K562 (cell line): ENCODE results near the gene SGTB. TPM values are rescaled to one million over a fixed set of nuclear protein-coding genes. Genes with fewer than 3 reads are reported as not detected.
A peak's percentile ranks its signal among the peaks of the same experiment; 100 is the strongest.

ENCODE experiments used
- CHD1 ChIP-seq: fragments of 200-600 bp; sonication (generic); IDR thresholded peaks from one replicate; pipeline ENCODE4 v1.6.1; 2012; ENCODE audit warnings: mild to moderate bottlenecking, moderate library complexity, low read length, inconsistent platforms
- HDAC2 ChIP-seq: fragments of 450-650 bp; IDR thresholded peaks from 2 replicates; pipeline ENCODE4 v1.6.1; 2016; ENCODE audit warnings: mild to moderate bottlenecking
- HNRNPUL1 ChIP-seq: fragments of 200-400 bp; formaldehyde crosslinking; IDR thresholded peaks from 2 replicates; pipeline ENCODE4 v1.6.1; 2017; ENCODE audit warnings: low read length
- JUND ChIP-seq, 2 experiments: IDR thresholded peaks; 2 replicates in 1 of 2; 3 replicates in 1 of 2; pipeline ENCODE4 v1.6.1; 2011; ENCODE audit warnings: borderline replicate concordance in 2 of 2, low read depth in 2 of 2, low read length in 2 of 2, improper control_type of control experiment in 1 of 2, missing biosample characterization in 1 of 2, missing genetic modification characterization in 1 of 2, missing genetic modification reagents in 1 of 2
- NFIC ChIP-seq: fragments of 450-650 bp; IDR thresholded peaks from 2 replicates; pipeline ENCODE4 v1.6.1; 2017; ENCODE audit warnings: mild to moderate bottlenecking, inconsistent platforms
- POLR2AphosphoS5 ChIP-seq: IDR thresholded peaks from 2 replicates; pipeline ENCODE4 v1.6.1; 2011; ENCODE audit warnings: mild to moderate bottlenecking, low read depth, low read length, moderate library complexity; ENCODE audit not compliant: control insufficient read depth, insufficient read depth
- SIRT6 ChIP-seq: IDR thresholded peaks from one replicate; pipeline ENCODE4 v1.6.1; 2012; ENCODE audit warnings: low read depth, mild to moderate bottlenecking, control low read depth, inconsistent platforms, low read length, moderate library complexity
- ZFP36 ChIP-seq: fragments of 150-350 bp; IDR thresholded peaks from 2 replicates; pipeline ENCODE4 v1.6.1; 2018; ENCODE audit warnings: low read length, low read depth; ENCODE audit not compliant: partially characterized antibody
- polyA plus RNA-seq, 8 experiments: library from polyadenylated mRNA; depleted of rRNA in 4 of 8; stranded (reverse) in 5 of 8; unstranded in 3 of 8; fragments of >200 nt; fragmentation: Nextera tagmentation in 2 of 8; fragmentation: Illumina TruSeq in 1 of 8; extraction: Ambion mirVana in 2 of 8; extraction: Trizol in 1 of 8; gene quantifications; 2 replicates each; pipeline versions ENCODE4 v1.2.1 to v1.2.3, GENCODE V29; 2011 to 2014; ENCODE audit warnings: inconsistent platforms in 1 of 8, missing spikeins in 1 of 8
- total RNA-seq, 7 experiments: library from RNA; depleted of rRNA in 6 of 7; stranded (reverse); fragments of >200 nt in 6 of 7; fragmentation: Illumina TruSeq in 2 of 7; extraction: Trizol in 2 of 7; gene quantifications; 2 replicates each; pipeline versions ENCODE4 v1.2.1 to v1.2.3, GENCODE V29; 2011 to 2021; ENCODE audit warnings: low replicate concordance in 1 of 7
- TF ChIP-seq, protein P1 (sequence below), 2 experiments: fragments of 450-650 bp; IDR thresholded peaks; 2 replicates each; pipeline ENCODE4 v1.6.1; 2018; ENCODE audit warnings: mild to moderate bottlenecking in 2 of 2, low read depth in 1 of 2; ENCODE audit not compliant: partially characterized antibody in 2 of 2
- TF ChIP-seq, protein P2 (sequence below): sonication (generic); formaldehyde crosslinking; IDR thresholded peaks from 2 replicates; pipeline ENCODE4 v1.8.0; 2022; ENCODE audit warnings: missing genetic modification reagents, mild to moderate bottlenecking, borderline replicate concordance
- TF ChIP-seq, protein P3 (sequence below): fragments of 250-450 bp; sonication (Bioruptor Pico); IDR thresholded peaks from 2 replicates; pipeline ENCODE4 v1.8.0; 2021; ENCODE audit warnings: moderate library complexity, mild to moderate bottlenecking, inconsistent platforms
- TF ChIP-seq, protein P4 (sequence below): sonication (generic); formaldehyde crosslinking; IDR thresholded peaks from 2 replicates; pipeline ENCODE4 v1.8.0; 2022; ENCODE audit warnings: mild to moderate bottlenecking, missing genetic modification reagents, borderline replicate concordance
- TF ChIP-seq, protein P5 (sequence below): fragments of 450-650 bp; IDR thresholded peaks from 2 replicates; pipeline ENCODE4 v1.6.1; 2016
- TF ChIP-seq, protein P6 (sequence below): sonication (generic); IDR thresholded peaks from 2 replicates; pipeline ENCODE4 v1.6.1; 2016

The SGTB gene
- total and polyA plus RNA-seq, 9 of the 15 experiments (the other 6 are each of a cell fraction or from before 2014, with no cell fraction given), result 1.3 to 8.4 (median 4.8) TPM

DNA sequence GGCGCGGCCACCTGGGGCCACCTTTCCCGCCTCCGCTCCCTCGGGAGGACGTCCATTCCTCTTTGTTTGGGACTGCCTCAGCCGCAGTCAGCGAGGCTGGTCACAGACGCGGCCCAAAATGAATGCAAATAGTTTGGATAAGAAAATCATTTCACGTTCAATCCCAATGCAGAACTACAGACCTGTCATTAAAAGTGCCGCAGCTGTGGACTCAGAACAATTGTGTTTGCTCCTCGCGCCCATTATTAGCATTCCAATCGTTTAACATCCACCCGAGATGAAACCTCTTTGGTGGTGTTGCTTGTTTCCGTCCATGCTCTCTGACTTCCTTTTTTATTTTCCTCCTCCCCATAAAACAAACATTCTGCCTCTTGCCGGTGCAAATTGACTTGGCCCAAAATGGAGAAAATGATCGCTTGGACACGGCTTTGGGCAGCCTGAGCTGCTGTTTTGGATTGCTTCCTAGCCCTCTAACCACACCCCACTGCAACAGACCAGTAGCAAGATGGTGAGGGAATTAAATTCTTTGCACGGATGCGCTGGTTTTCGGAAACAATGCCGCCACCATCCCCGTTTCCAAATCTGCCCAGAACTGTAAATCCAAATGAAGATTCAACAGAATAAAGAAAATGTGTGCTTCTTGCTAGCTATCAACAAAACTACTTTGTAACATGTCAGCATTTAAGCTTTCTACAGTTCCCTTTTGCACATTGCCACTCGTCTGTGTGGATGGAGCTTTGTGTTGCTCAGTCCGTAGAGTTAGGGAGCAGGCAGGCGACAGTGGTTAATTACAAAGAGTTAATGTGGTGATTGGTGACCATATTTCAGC, 880 bp upstream of the SGTB start (continued):
- TF ChIP-seq POLR2AphosphoS5, result no peak
- TF ChIP-seq SIRT6, result no peak
- TF ChIP-seq HNRNPUL1, result peak; percentile 38; the same call in 1 of the 2 replicates
- TF ChIP-seq, protein P1, sequence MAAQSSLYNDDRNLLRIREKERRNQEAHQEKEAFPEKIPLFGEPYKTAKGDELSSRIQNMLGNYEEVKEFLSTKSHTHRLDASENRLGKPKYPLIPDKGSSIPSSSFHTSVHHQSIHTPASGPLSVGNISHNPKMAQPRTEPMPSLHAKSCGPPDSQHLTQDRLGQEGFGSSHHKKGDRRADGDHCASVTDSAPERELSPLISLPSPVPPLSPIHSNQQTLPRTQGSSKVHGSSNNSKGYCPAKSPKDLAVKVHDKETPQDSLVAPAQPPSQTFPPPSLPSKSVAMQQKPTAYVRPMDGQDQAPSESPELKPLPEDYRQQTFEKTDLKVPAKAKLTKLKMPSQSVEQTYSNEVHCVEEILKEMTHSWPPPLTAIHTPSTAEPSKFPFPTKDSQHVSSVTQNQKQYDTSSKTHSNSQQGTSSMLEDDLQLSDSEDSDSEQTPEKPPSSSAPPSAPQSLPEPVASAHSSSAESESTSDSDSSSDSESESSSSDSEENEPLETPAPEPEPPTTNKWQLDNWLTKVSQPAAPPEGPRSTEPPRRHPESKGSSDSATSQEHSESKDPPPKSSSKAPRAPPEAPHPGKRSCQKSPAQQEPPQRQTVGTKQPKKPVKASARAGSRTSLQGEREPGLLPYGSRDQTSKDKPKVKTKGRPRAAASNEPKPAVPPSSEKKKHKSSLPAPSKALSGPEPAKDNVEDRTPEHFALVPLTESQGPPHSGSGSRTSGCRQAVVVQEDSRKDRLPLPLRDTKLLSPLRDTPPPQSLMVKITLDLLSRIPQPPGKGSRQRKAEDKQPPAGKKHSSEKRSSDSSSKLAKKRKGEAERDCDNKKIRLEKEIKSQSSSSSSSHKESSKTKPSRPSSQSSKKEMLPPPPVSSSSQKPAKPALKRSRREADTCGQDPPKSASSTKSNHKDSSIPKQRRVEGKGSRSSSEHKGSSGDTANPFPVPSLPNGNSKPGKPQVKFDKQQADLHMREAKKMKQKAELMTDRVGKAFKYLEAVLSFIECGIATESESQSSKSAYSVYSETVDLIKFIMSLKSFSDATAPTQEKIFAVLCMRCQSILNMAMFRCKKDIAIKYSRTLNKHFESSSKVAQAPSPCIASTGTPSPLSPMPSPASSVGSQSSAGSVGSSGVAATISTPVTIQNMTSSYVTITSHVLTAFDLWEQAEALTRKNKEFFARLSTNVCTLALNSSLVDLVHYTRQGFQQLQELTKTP (IDR thresholded peaks at IDR 0.05; ENCODE audit: low read depth in 1 of 2, partially characterized antibody in 2 of 2), result peak; percentile 38 to 51
- TF ChIP-seq NFIC, result peak; percentile 18; the same call in 1 of the 2 replicates
- TF ChIP-seq, protein P2, sequence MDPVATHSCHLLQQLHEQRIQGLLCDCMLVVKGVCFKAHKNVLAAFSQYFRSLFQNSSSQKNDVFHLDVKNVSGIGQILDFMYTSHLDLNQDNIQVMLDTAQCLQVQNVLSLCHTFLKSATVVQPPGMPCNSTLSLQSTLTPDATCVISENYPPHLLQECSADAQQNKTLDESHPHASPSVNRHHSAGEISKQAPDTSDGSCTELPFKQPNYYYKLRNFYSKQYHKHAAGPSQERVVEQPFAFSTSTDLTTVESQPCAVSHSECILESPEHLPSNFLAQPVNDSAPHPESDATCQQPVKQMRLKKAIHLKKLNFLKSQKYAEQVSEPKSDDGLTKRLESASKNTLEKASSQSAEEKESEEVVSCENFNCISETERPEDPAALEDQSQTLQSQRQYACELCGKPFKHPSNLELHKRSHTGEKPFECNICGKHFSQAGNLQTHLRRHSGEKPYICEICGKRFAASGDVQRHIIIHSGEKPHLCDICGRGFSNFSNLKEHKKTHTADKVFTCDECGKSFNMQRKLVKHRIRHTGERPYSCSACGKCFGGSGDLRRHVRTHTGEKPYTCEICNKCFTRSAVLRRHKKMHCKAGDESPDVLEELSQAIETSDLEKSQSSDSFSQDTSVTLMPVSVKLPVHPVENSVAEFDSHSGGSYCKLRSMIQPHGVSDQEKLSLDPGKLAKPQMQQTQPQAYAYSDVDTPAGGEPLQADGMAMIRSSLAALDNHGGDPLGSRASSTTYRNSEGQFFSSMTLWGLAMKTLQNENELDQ (CRISPR knock-in tag), result 0 out of 2 replicates have a peak, but pooled peaks have one; percentile 67
- no peak for TF ChIP-seq JUND (IDR thresholded peaks at IDR 0.05; ENCODE audit: borderline replicate concordance, low read depth, low read length)
- 0 out of 3 replicates have a peak, but pooled peaks have one; percentile 9 for TF ChIP-seq JUND (tag; IDR thresholded peaks at IDR 0.05; ENCODE audit: borderline replicate concordance, low read depth, low read length)
- TF ChIP-seq CHD1, result peak; percentile 34
- TF ChIP-seq, protein P3, sequence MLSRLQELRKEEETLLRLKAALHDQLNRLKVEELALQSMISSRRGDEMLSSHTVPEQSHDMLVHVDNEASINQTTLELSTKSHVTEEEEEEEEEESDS (CRISPR knock-in tag), result no peak
- TF ChIP-seq, protein P4, sequence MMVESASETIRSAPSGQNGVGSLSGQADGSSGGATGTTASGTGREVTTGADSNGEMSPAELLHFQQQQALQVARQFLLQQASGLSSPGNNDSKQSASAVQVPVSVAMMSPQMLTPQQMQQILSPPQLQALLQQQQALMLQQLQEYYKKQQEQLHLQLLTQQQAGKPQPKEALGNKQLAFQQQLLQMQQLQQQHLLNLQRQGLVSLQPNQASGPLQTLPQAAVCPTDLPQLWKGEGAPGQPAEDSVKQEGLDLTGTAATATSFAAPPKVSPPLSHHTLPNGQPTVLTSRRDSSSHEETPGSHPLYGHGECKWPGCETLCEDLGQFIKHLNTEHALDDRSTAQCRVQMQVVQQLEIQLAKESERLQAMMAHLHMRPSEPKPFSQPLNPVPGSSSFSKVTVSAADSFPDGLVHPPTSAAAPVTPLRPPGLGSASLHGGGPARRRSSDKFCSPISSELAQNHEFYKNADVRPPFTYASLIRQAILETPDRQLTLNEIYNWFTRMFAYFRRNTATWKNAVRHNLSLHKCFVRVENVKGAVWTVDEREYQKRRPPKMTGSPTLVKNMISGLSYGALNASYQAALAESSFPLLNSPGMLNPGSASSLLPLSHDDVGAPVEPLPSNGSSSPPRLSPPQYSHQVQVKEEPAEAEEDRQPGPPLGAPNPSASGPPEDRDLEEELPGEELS (CRISPR knock-in tag), result peak; percentile 67; the same call in 1 of the 2 replicates
- TF ChIP-seq, protein P5, sequence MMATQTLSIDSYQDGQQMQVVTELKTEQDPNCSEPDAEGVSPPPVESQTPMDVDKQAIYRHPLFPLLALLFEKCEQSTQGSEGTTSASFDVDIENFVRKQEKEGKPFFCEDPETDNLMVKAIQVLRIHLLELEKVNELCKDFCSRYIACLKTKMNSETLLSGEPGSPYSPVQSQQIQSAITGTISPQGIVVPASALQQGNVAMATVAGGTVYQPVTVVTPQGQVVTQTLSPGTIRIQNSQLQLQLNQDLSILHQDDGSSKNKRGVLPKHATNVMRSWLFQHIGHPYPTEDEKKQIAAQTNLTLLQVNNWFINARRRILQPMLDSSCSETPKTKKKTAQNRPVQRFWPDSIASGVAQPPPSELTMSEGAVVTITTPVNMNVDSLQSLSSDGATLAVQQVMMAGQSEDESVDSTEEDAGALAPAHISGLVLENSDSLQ, result 0 out of 2 replicates have a peak, but pooled peaks have one; percentile 22
- TF ChIP-seq ZFP36, result no peak
- TF ChIP-seq HDAC2, result peak; percentile 51; the same call in 1 of the 2 replicates
- TF ChIP-seq, protein P6, sequence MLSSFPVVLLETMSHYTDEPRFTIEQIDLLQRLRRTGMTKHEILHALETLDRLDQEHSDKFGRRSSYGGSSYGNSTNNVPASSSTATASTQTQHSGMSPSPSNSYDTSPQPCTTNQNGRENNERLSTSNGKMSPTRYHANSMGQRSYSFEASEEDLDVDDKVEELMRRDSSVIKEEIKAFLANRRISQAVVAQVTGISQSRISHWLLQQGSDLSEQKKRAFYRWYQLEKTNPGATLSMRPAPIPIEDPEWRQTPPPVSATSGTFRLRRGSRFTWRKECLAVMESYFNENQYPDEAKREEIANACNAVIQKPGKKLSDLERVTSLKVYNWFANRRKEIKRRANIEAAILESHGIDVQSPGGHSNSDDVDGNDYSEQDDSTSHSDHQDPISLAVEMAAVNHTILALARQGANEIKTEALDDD, result peak; percentile 63; the same call in 1 of the 2 replicates
